HG03103 (cell line): ENCODE data around the gene LBH.

Source experiments
- ATAC-seq: cut with Tn5 transposase; IDR thresholded peaks from one replicate; pipeline ENCODE4 v1.9.1; 2021; ENCODE audit warnings: low read depth; ENCODE audit not compliant: unreplicated experiment

Gene LBH

GRCh38 chr2:30216157-30216556, 15.2 kb upstream of the LBH start:
- no peak for ATAC-seq

- no peak for ATAC-seq
These were observed 13.5 kb upstream of the LBH start for GRCh38 chr2:30217644-30218337.

- no peak for ATAC-seq
These were observed 13.0 kb upstream of the LBH start for GRCh38 chr2:30218338-30218713.

- no peak for ATAC-seq
These were observed 12.5 kb upstream of the LBH start for GRCh38 chr2:30218814-30219213.

- ATAC-seq = no peak
These were observed 11.2 kb upstream of the LBH start for GRCh38 chr2:30219886-30220875.

GRCh38 chr2:30221531-30221930, 9.8 kb upstream of the LBH start:
- no peak for ATAC-seq

GRCh38 chr2:30222031-30222430, 9.3 kb upstream of the LBH start:
- ATAC-seq = no peak

- no peak for ATAC-seq
These were observed 8.5 kb upstream of the LBH start for GRCh38 chr2:30222636-30223360.

GRCh38 chr2:30223413-30223874, 7.9 kb upstream of the LBH start:
- ATAC-seq = peak; percentile 46

- ATAC-seq = no peak
These were observed 7.2 kb upstream of the LBH start for GRCh38 chr2:30224151-30224550.

GRCh38 chr2:30225131-30225762, 6.1 kb upstream of the LBH start:
- no peak for ATAC-seq

- ATAC-seq = no peak
These were observed 4.9 kb upstream of the LBH start for GRCh38 chr2:30226144-30227032.

GRCh38 chr2:30229596-30229995, 1.7 kb upstream of the LBH start:
- ATAC-seq = no peak

- peak; percentile 7 for ATAC-seq
These were observed 680 bp upstream of the LBH start for GRCh38 chr2:30230497-30231211.

GRCh38 chr2:30231996-30232800, 864 bp downstream of the LBH start:
- peak; percentile 35 for ATAC-seq

GRCh38 chr2:30232801-30233130, 1.4 kb downstream of the LBH start:
- ATAC-seq = no peak

- ATAC-seq = no peak
These were observed 2.1 kb downstream of the LBH start for GRCh38 chr2:30233271-30234009.
